GM23248 (cell line): ENCODE results near the gene COL28A1.

ENCODE experiments used
- EZH2 ChIP-seq: fragments of 200-600 bp; sonication (generic); IDR thresholded peaks from 2 replicates; pipeline ENCODE4 v1.6.1; 2018; ENCODE audit warnings: antibody characterized with exemption, mild to moderate bottlenecking; ENCODE audit not compliant: insufficient read depth, poor library complexity, severe bottlenecking
- EZH2phosphoT487 ChIP-seq: fragments of 200-600 bp; sonication (generic); IDR thresholded peaks from 2 replicates; pipeline ENCODE4 v1.6.1; 2018; ENCODE audit warnings: antibody characterized with exemption, moderate library complexity, mild to moderate bottlenecking, low read depth; ENCODE audit not compliant: insufficient read depth

DNA sequence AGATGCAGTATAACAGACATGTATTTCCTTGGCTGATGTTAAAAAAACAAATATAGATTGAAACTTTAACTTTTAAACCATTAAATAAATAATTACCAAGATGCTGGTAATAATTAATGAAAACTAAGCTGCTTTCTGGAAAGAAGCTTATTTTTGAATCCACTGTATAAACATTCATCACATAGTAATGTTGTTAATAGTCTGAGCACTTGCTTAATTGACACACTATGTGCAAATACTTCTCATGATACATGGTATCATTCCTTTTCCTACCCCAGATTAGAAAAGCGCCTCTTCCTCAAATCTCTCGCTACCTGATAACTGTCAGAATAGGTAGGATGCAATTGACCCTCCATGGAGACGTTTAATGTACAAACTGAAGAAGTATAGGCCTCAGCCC lies 15.0 kb upstream of the COL28A1 start:
- TF ChIP-seq EZH2 = no peak
- no peak for TF ChIP-seq EZH2phosphoT487
